Aorta (tissue), 5 donors: ENCODE measurements around the gene MET. TPM values are rescaled to one million over a fixed set of nuclear protein-coding genes. Genes with fewer than 3 reads are reported as not detected.

ENCODE experiments used
- ATAC-seq: fragments of 200-7000 bp; cut with Tn5 transposase; one replicate; pipeline ENCODE4 v1.9.1; 2022; ENCODE audit warnings: moderate library complexity; ENCODE audit not compliant: low FRiP score
- DNase-seq, 2 donors: peaks; one replicate each; pipeline ENCODE4 v3.0.0-alpha.2; 2020
- H3K27ac ChIP-seq, 2 donors: one replicate each; pipeline ENCODE4 v1.5.1; 2013; ENCODE audit warnings: low read length in 2 of 2, mild to moderate bottlenecking in 2 of 2, moderate library complexity in 2 of 2, control low read depth in 1 of 2, inconsistent platforms in 1 of 2, low read depth in 1 of 2
- H3K27me3 ChIP-seq, 2 donors: one replicate each; pipeline ENCODE4 v1.6.1; 2013; ENCODE audit warnings: control low read depth in 1 of 2, low read length in 1 of 2, mild to moderate bottlenecking in 1 of 2, moderate library complexity in 1 of 2; ENCODE audit not compliant: insufficient read depth in 2 of 2, control insufficient read depth in 1 of 2
- H3K36me3 ChIP-seq, 2 donors: one replicate each; pipeline ENCODE4 v1.6.1; 2013; ENCODE audit warnings: control low read depth in 1 of 2, low read length in 1 of 2, mild to moderate bottlenecking in 1 of 2; ENCODE audit not compliant: insufficient read depth in 2 of 2, control insufficient read depth in 1 of 2
- H3K4me1 ChIP-seq, 2 donors: one replicate each; pipeline ENCODE4 v1.6.1; 2013; ENCODE audit warnings: low read length in 2 of 2, control low read depth in 1 of 2, mild to moderate bottlenecking in 1 of 2, moderate library complexity in 1 of 2; ENCODE audit not compliant: insufficient read depth in 2 of 2, control insufficient read depth in 1 of 2
- H3K4me3 ChIP-seq, 2 donors: one replicate each; pipeline ENCODE4 v1.5.1; 2013; ENCODE audit warnings: low read length in 2 of 2, control low read depth in 1 of 2, mild to moderate bottlenecking in 1 of 2
- H3K9me3 ChIP-seq: one replicate; pipeline ENCODE4 v1.6.1; 2013; ENCODE audit warnings: mild to moderate bottlenecking, low read length; ENCODE audit not compliant: control insufficient read depth
- WGBS, 2 donors: extraction: QIAGEN DNeasy Blood & Tissue Kit; methylation state at CpG; one replicate each; pipeline ENCODE4 v1.1.7; 2013; 5-methylcytosine and 5-hydroxymethylcytosine counted together
- intact Hi-C, 2 donors: fragments of 100-400 bp; cut with DNase I; formaldehyde crosslinking; loops; one replicate each; pipeline versions ENCODE4 v1.14.2 to v1.15.0; 2022
- polyA plus RNA-seq, 2 donors: library from polyadenylated mRNA; stranded (reverse); fragments of 200-250 nt; gene quantifications; one replicate each; pipeline ENCODE4 v1.2.3, GENCODE V29; 2013
- total RNA-seq, 2 donors: library from RNA; stranded (reverse); fragmentation: NEBNext Ultra II Directional; extraction: Animal tissue kit (Norgen Biotek cat#: 25700); gene quantifications; one replicate each; pipeline ENCODE4 v1.2.1, GENCODE V29; 2021
- donor health status: healthy with polysubstance abuse.
- donor health status: Bipolar disorder and iron deficiency.
- donor health status: DM: no; HTN: no; CAD: no.
- donor health status: DM: no; HTN: no; CAD: no.
- donor health status: DM: yes; HTN: yes; CAD: no.

Gene MET
- total and polyA plus RNA-seq, 4 donors: 0.79 to 24.6 (median 9.3) TPM

DNA sequence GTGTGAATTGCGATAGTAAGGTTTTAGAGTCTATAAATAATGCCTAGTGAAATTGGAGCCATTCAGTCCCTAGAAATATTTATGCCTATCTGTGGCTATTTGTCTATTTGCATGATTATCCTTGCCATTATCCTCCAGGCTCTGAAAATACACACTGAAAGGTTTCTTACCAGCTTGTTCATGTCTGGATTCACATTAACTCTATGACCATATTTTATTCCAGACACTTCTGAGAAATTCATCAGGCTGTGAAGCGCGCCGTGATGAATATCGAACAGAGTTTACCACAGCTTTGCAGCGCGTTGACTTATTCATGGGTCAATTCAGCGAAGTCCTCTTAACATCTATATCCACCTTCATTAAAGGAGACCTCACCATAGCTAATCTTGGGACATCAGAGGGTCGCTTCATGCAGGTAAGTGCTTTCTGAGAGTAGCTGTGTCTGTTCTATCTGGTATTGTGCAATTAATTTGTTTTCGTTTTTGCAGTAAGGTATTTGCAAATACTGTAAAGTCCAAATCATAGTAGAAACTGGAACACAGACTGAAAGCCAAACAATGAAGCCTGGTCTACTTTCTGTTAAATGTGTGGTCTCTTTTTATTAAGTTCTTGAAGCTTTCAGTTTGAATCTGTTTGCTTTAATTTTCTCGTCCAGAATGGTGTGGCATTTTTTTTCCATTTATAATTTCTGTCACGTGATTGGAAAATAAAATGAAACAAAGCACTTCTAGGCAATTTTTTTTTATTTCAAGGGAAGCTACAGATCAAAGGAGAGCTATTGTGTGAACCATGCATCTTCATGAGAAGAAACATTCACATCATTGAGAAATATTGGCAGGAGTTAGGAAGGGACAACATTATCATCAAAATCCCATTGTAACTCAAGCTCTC lies 59.7 kb downstream of the MET start:
- Histone ChIP-seq H3K4me1 (no peaks in the 10 kb centered on the region), H3K27ac (no peak overlapping the region), H3K36me3 (no peaks in the 10 kb centered on the region), H3K27me3 (no peaks in the 10 kb centered on the region), H3K4me3 (no peak overlapping the region), H3K9me3 (no peaks in the 10 kb centered on the region)
- intact Hi-C loops: no loop called here
- no peak for DNase-seq
- WGBS, 2 donors: 59 to 77% methylated on average over 12 of the region's 12 CpGs
- no peak for ATAC-seq

GRCh38 chr7:116732788-116733694 lies 61.0 kb downstream of the MET start:
- Histone ChIP-seq H3K27me3 (no peaks in the 10 kb centered on the region), H3K4me1 (peaks cover 0 to 2% of the 10 kb centered on the region in 2 donors), H3K9me3 (no peaks in the 10 kb centered on the region), H3K36me3 (no peaks in the 10 kb centered on the region), H3K4me3 (no peak overlapping the region), H3K27ac (no peak overlapping the region)
- 81 to 83% methylated on average over 7 of the region's 7 CpGs for WGBS, 2 donors
- no peak for ATAC-seq
- DNase-seq: no peak
- intact Hi-C loops: no loop called here

- H3K4me1 ChIP-seq: peaks cover 0 to 2% of the 10 kb centered on the region in 2 donors
- intact Hi-C loops: no loop called here
- no peaks in the 10 kb centered on the region for H3K9me3 ChIP-seq
- DNase-seq (no peak), ATAC-seq (no peak)
- H3K4me3 ChIP-seq: no peak overlapping the region
- H3K27ac ChIP-seq: no peak overlapping the region
- H3K27me3 ChIP-seq: no peaks in the 10 kb centered on the region
- H3K36me3 ChIP-seq: no peaks in the 10 kb centered on the region
- 53 to 61% methylated on average over 4 of the region's 4 CpGs for WGBS, 2 donors
These were observed 62.1 kb downstream of the MET start for GRCh38 chr7:116733924-116734580.

- intact Hi-C loops: no loop called here
- H3K36me3 ChIP-seq: no peaks in the 10 kb centered on the region
- peaks cover 0 to 2% of the 10 kb centered on the region in 2 donors for H3K4me1 ChIP-seq
- no peaks in the 10 kb centered on the region for H3K9me3 ChIP-seq
- no peak overlapping the region for H3K4me3 ChIP-seq
- DNase-seq: no peak
- H3K27me3 ChIP-seq: no peaks in the 10 kb centered on the region
- no peak for ATAC-seq
- H3K27ac ChIP-seq: no peak overlapping the region
- WGBS, 2 donors: 75 to 87% methylated on average over 6 of the region's 6 CpGs
These were observed 62.7 kb downstream of the MET start for GRCh38 chr7:116734710-116735109.

DNA sequence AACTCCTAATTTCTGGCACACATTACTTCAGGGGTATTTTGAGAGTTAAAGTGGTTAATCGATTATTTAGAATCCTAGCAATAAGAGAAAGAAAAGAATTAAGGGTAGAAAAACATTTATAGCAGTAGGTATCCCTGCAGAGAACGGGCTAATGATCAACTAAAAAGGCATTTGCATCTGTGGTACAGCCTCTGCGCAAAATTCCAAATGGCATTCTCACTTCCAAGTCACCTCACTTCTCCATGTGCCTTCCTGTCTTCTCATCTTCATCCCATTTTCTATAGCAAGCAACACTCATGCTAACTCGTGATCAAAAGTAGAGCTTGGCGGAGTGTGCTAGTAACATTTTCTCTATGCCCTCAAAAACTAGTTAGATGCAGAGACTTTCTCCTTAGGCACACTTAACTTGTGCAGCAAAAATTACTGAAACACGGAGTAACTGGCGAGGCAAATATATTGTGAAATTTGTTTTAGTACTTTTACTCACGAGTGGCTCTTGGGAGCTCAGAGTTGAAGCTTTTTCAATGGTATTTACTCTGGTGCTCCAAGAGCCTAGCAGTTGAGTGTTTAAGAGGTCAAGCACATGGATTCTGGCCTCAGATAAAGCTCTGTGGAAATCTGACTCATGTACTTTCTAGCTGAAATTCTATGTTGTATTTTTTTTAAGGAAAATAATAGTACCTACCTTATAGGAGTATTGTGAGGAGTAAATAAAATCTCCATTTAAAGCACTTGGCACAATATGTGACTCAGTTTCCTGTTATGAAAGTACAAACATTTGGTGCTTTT lies 65.1 kb downstream of the MET start:
- Histone ChIP-seq H3K4me1 (peaks cover 0 to 2% of the 10 kb centered on the region in 2 donors), H3K36me3 (no peaks in the 10 kb centered on the region), H3K4me3 (no peak overlapping the region), H3K9me3 (no peaks in the 10 kb centered on the region), H3K27me3 (no peaks in the 10 kb centered on the region), H3K27ac (no peak overlapping the region)
- no peak for ATAC-seq
- intact Hi-C loops: no loop called here
- DNase-seq: no peak
- 86 to 88% methylated on average over 8 of the region's 8 CpGs for WGBS, 2 donors

DNA sequence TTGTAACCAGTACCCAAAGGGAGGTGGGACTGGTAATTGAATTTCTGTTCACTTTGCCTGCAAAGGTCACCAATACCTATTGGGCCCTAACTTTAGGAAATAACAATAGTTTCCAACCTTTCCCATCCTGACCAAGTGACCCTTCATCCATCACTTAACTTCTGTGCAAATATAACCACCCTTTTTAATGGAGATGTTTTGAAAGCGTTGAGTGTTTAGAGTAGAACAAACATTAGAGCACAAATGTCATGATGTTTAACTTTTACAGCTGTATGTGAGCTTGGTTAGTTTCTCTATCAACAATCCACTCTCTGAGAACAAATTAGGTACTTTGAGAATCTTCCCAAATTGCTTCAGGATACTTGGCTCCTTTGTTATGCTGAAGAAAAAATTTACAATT lies 66.4 kb downstream of the MET start:
- no peak for ATAC-seq
- WGBS, 2 donors: 69 to 84% methylated on average over 1 of the region's 1 CpG
- Histone ChIP-seq H3K4me1 (peaks cover 0 to 2% of the 10 kb centered on the region in 2 donors), H3K9me3 (no peaks in the 10 kb centered on the region), H3K36me3 (no peaks in the 10 kb centered on the region), H3K4me3 (no peak overlapping the region), H3K27me3 (no peaks in the 10 kb centered on the region), H3K27ac (no peak overlapping the region)
- DNase-seq: no peak
- intact Hi-C loops: no loop called here

DNA sequence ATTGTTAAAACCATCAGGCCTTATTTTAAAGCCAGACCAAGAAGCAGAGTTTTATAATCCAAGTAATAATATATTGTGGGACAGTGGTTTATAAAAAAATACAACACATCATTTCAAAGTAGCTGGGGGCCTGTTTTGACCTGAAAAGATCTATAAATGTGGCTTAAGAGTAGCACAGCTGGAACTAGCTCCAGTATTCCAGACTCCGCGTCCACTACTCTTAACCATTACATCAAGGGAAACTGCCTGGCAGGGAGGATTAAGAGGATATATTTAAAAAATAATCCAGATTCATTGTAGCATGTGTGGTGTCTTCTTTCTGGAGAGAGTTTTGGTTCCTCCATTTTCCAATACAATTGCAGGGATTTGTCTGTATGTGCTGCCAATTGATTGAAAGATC lies 67.3 kb downstream of the MET start:
- Histone ChIP-seq H3K27ac (no peak overlapping the region), H3K9me3 (no peaks in the 10 kb centered on the region), H3K36me3 (no peaks in the 10 kb centered on the region), H3K4me3 (no peak overlapping the region), H3K4me1 (peaks cover 0 to 2% of the 10 kb centered on the region in 2 donors), H3K27me3 (no peaks in the 10 kb centered on the region)
- intact Hi-C loops: no loop called here
- ATAC-seq (no peak), DNase-seq (no peak)
- WGBS, 2 donors: 98 to 100% methylated on average over 2 of the region's 2 CpGs

- WGBS, 2 donors: 51 to 67% methylated on average over 1 of the region's 1 CpG
These were observed 68.2 kb downstream of the MET start for GRCh38 chr7:116740231-116740630.

More at GRCh38 chr7:116740231-116740630, 68.2 kb downstream of the MET start:
- ATAC-seq (no peak), DNase-seq (no peak)
- H3K4me1 ChIP-seq: peaks cover 0 to 2% of the 10 kb centered on the region in 2 donors
- intact Hi-C loops: no loop called here
- H3K27me3 ChIP-seq: no peaks in the 10 kb centered on the region
- H3K4me3 ChIP-seq: no peak overlapping the region
- no peaks in the 10 kb centered on the region for H3K36me3 ChIP-seq
- no peaks in the 10 kb centered on the region for H3K9me3 ChIP-seq
- no peak overlapping the region for H3K27ac ChIP-seq
